GM06990 (cell line): ENCODE measurements around the gene PLOD1.
A peak's percentile ranks its signal among the peaks of the same experiment; 100 is the strongest.

Experiments
- DNase-seq: peaks from one replicate; pipeline ENCODE4 v3.0.0-alpha.2; 2011; ENCODE audit not compliant: insufficient read length; ENCODE audit errors: extremely low read depth
- H3K27me3 ChIP-seq: replicated peaks from 2 replicates; pipeline ENCODE4 v1.6.0; 2011; ENCODE audit warnings: low read length; ENCODE audit not compliant: control insufficient read depth, insufficient read depth
- H3K36me3 ChIP-seq: 2 replicates; pipeline ENCODE4 v1.5.1; 2011; ENCODE audit warnings: low read length; ENCODE audit not compliant: control insufficient read depth, insufficient read depth
- H3K4me3 ChIP-seq: replicated peaks from 2 replicates; pipeline ENCODE4 v1.5.1; 2011; ENCODE audit warnings: low read depth, mild to moderate bottlenecking, control low read depth, low read length
- CTCF ChIP-seq: IDR thresholded peaks from 2 replicates; pipeline ENCODE4 v1.5.1; 2011; ENCODE audit warnings: low read length, control low read depth, mild to moderate bottlenecking, inconsistent platforms; ENCODE audit not compliant: insufficient read depth, poor library complexity, severe bottlenecking

Gene PLOD1

DNA sequence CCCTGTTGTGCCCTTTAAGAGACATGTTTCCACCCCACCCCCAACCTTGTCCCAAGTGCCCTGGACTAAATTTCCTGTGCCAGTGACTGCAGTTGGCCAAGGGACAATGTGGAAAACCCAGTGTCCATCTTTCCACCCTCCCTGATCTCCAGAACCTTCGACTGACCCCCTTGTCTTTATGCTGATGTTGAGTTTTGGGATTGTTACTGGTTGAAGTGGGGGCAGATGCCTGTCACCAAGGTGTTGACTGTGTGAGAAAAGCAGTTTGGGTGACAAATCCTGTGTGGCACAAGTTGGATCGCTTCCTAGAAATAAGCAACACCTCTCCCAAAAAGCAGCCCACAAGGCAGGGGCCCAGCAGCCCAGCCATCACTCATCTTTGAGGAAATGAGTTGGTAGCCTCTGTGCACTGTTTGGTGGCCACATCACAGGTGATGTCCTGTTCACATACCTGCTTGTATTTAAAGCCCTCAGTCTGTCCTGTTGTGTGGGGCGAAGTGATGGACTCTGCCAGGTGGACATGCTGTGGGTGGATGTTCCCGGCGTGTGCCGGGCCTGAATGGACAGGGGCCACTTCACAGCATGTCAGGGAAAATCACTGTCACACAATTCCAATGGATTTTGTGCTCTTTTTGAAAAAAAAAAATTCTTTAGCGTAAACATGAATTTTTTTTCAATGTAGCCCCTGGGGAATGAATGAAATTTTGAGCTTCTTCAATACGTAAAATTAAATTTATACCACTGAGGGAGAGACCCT is 78.2 kb downstream of the PLOD1 start:
- Histone ChIP-seq H3K27me3 (no peaks in the 10 kb centered on the region), H3K4me3 (no peak overlapping the region), H3K36me3 (peaks cover 24% of the 10 kb centered on the region)
- TF ChIP-seq CTCF = no peak
- no peak for DNase-seq

GRCh38 chr1:12014141-12014991 is 79.8 kb downstream of the PLOD1 start:
- peak; percentile 14 for TF ChIP-seq CTCF
- no peak for DNase-seq
- H3K27me3 ChIP-seq = no peaks in the 10 kb centered on the region
- peaks cover 21% of the 10 kb centered on the region for H3K36me3 ChIP-seq
- no peak overlapping the region for H3K4me3 ChIP-seq

DNA sequence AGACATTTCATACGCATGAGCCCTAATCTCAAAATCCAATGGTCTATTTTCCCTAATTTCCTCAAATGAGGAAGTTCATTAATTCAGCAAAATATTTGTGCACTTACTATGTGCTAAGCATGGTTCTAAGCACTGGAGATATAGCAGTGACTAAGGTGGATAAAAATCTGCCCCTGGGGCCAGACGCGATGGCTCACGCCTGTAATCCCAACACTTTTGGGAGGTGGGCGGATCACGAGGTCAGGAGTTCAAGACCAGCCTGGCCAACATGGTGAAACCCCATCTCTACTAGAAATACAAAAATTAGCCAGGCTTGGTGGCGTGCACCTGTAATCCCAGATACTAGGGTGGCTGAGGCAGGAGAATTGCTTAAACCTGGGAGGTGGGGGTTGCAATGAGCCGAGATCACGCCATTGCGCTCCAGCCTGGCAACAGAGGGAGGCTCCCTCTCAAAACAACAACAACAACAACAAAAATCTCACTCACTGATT is 80.5 kb downstream of the PLOD1 start:
- no peak for TF ChIP-seq CTCF
- Histone ChIP-seq H3K36me3 (peaks cover 16% of the 10 kb centered on the region), H3K4me3 (no peak overlapping the region), H3K27me3 (no peaks in the 10 kb centered on the region)
- DNase-seq = no peak

DNA sequence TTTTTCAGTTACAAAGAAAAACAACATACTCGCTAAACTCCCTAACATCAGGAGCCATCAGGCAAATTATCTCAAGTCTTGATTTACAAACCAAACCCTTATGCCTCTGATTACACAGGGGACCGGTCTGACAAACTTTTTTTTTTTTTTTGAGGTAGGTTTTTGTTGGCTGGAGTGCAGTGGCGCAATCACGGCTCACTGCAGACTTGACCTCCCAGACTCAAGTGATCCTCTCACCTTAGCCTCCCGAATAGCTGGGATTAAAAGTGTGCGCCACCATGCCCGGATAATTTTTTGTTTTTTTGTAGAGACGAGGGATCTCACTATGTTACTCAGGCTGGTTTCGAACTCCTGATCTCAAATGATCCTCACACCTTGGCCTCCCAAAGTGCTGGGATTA is 81.0 kb downstream of the PLOD1 start:
- no peak overlapping the region for H3K4me3 ChIP-seq
- peaks cover 14% of the 10 kb centered on the region for H3K36me3 ChIP-seq
- TF ChIP-seq CTCF = no peak
- H3K27me3 ChIP-seq = no peaks in the 10 kb centered on the region
- no peak for DNase-seq

- DNase-seq = no peak
- no peak for TF ChIP-seq CTCF
- Histone ChIP-seq H3K36me3 (peaks cover 10% of the 10 kb centered on the region), H3K4me3 (no peak overlapping the region), H3K27me3 (no peaks in the 10 kb centered on the region)
Observed at GRCh38 chr1:12016182-12016581, 81.7 kb downstream of the PLOD1 start.
